ENCODE data around the gene AGAP5.
"Not testable (repeated sequence)": the region's sequence is repeated elsewhere in the genome, so short reads cannot be mapped to it uniquely, and the experiment has no call there.

- TF ChIP-seq, protein P1, sequence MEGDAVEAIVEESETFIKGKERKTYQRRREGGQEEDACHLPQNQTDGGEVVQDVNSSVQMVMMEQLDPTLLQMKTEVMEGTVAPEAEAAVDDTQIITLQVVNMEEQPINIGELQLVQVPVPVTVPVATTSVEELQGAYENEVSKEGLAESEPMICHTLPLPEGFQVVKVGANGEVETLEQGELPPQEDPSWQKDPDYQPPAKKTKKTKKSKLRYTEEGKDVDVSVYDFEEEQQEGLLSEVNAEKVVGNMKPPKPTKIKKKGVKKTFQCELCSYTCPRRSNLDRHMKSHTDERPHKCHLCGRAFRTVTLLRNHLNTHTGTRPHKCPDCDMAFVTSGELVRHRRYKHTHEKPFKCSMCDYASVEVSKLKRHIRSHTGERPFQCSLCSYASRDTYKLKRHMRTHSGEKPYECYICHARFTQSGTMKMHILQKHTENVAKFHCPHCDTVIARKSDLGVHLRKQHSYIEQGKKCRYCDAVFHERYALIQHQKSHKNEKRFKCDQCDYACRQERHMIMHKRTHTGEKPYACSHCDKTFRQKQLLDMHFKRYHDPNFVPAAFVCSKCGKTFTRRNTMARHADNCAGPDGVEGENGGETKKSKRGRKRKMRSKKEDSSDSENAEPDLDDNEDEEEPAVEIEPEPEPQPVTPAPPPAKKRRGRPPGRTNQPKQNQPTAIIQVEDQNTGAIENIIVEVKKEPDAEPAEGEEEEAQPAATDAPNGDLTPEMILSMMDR (IDR thresholded peaks at IDR 0.05): not testable (repeated sequence)
- TF ChIP-seq SMC3 (IDR thresholded peaks at IDR 0.05; ENCODE audit: low read depth, low read length); CHD2 (IDR thresholded peaks at IDR 0.05; ENCODE audit: low read length, partially characterized antibody); YY1 (IDR thresholded peaks at IDR 0.05; ENCODE audit: low read depth); MEF2A (IDR thresholded peaks at IDR 0.05; ENCODE audit: borderline replicate concordance, low read depth); FOXM1 (IDR thresholded peaks at IDR 0.05; ENCODE audit: low read depth); RAD21 (IDR thresholded peaks at IDR 0.05; ENCODE audit: low read length); RFX5 (IDR thresholded peaks at IDR 0.05; ENCODE audit: low read length); RCOR1 (IDR thresholded peaks at IDR 0.05; ENCODE audit: low read length); POLR2AphosphoS5 (IDR thresholded peaks at IDR 0.05; ENCODE audit: low read depth, low read length): not testable (repeated sequence)
- TF ChIP-seq, protein P2, sequence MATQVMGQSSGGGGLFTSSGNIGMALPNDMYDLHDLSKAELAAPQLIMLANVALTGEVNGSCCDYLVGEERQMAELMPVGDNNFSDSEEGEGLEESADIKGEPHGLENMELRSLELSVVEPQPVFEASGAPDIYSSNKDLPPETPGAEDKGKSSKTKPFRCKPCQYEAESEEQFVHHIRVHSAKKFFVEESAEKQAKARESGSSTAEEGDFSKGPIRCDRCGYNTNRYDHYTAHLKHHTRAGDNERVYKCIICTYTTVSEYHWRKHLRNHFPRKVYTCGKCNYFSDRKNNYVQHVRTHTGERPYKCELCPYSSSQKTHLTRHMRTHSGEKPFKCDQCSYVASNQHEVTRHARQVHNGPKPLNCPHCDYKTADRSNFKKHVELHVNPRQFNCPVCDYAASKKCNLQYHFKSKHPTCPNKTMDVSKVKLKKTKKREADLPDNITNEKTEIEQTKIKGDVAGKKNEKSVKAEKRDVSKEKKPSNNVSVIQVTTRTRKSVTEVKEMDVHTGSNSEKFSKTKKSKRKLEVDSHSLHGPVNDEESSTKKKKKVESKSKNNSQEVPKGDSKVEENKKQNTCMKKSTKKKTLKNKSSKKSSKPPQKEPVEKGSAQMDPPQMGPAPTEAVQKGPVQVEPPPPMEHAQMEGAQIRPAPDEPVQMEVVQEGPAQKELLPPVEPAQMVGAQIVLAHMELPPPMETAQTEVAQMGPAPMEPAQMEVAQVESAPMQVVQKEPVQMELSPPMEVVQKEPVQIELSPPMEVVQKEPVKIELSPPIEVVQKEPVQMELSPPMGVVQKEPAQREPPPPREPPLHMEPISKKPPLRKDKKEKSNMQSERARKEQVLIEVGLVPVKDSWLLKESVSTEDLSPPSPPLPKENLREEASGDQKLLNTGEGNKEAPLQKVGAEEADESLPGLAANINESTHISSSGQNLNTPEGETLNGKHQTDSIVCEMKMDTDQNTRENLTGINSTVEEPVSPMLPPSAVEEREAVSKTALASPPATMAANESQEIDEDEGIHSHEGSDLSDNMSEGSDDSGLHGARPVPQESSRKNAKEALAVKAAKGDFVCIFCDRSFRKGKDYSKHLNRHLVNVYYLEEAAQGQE (IDR thresholded peaks at IDR 0.05; ENCODE audit: low read depth, low read length): not testable (repeated sequence)
These were observed 22.7 kb upstream of the AGAP5 start for GRCh38 chr10:73720561-73720960.
